HL-60/S4 treated with retinoic acid at 250 ng/mL for 4 days and 3 days (cell line): Measurements from ENCODE around the gene KLHL30.

ENCODE experiments used
- in situ Hi-C: fragments of 300-500 bp; cut with MboI; formaldehyde crosslinking; loops from 2 replicates; pipeline ENCODE4 v1.7.0; 2022; ENCODE audit warnings: low sequenced_read_pairs

Gene KLHL30

GRCh38 chr2:238128534-238129001 is 9.9 kb upstream of the KLHL30 start:
- in situ Hi-C loops, result no loop called here

- in situ Hi-C loops, result no loop called here
Observed at GRCh38 chr2:238129166-238130010, 9.1 kb upstream of the KLHL30 start.

- in situ Hi-C loops, result no loop called here
Observed at GRCh38 chr2:238130111-238130695, 8.3 kb upstream of the KLHL30 start.

GRCh38 chr2:238130696-238131628 is 7.5 kb upstream of the KLHL30 start:
- in situ Hi-C loops, result no loop called here

- in situ Hi-C loops, result no loop called here
Observed at GRCh38 chr2:238131761-238132462, 6.6 kb upstream of the KLHL30 start.

GRCh38 chr2:238132463-238133450 is 5.7 kb upstream of the KLHL30 start:
- in situ Hi-C loops, result no loop called here

GRCh38 chr2:238133499-238134392 is 4.7 kb upstream of the KLHL30 start:
- in situ Hi-C loops, result no loop called here

GRCh38 chr2:238134393-238134785 is 4.1 kb upstream of the KLHL30 start:
- in situ Hi-C loops, result no loop called here

- in situ Hi-C loops, result no loop called here
Observed at GRCh38 chr2:238135601-238136150, 2.8 kb upstream of the KLHL30 start.

GRCh38 chr2:238136820-238137537 is 1.5 kb upstream of the KLHL30 start:
- in situ Hi-C loops, result no loop called here

GRCh38 chr2:238137885-238138284 is 583 bp upstream of the KLHL30 start:
- in situ Hi-C loops, result no loop called here

- in situ Hi-C loops, result no loop called here
Observed at GRCh38 chr2:238139196-238140039, 950 bp downstream of the KLHL30 start.

GRCh38 chr2:238140040-238140439 is 1.6 kb downstream of the KLHL30 start:
- in situ Hi-C loops, result no loop called here

GRCh38 chr2:238140721-238141540 is 2.5 kb downstream of the KLHL30 start:
- in situ Hi-C loops, result no loop called here

GRCh38 chr2:238141541-238142318 is 3.3 kb downstream of the KLHL30 start:
- in situ Hi-C loops, result no loop called here
